GM12872 (cell line): ENCODE results near the gene PIH1D2.

Source experiments
- CTCF ChIP-seq: IDR thresholded peaks from 3 replicates; pipeline ENCODE4 v1.5.1; 2011; ENCODE audit warnings: low read depth, mild to moderate bottlenecking, low read length, moderate library complexity; ENCODE audit not compliant: insufficient read depth

The PIH1D2 gene

GRCh38 chr11:112085822-112086421 lies 12.1 kb upstream of the PIH1D2 start:
- TF ChIP-seq CTCF, result no peak

GRCh38 chr11:112082729-112083128 lies 8.9 kb upstream of the PIH1D2 start:
- TF ChIP-seq CTCF, result no peak

- TF ChIP-seq CTCF, result no peak
These were observed 10.9 kb downstream of the PIH1D2 start for GRCh38 chr11:112062923-112063322.

- no peak for TF ChIP-seq CTCF
These were observed 15.7 kb downstream of the PIH1D2 start for GRCh38 chr11:112058103-112058502.

- TF ChIP-seq CTCF, result no peak
These were observed 16.6 kb downstream of the PIH1D2 start for GRCh38 chr11:112057170-112057569.

- TF ChIP-seq CTCF, result no peak
These were observed 22.0 kb downstream of the PIH1D2 start for GRCh38 chr11:112051768-112052167.

GRCh38 chr11:112050721-112051120 lies 23.1 kb downstream of the PIH1D2 start:
- no peak for TF ChIP-seq CTCF

- TF ChIP-seq CTCF, result no peak
These were observed 24.0 kb downstream of the PIH1D2 start for GRCh38 chr11:112049777-112050176.
